Stimulated activated CD8-positive, alpha-beta memory T cell treated with anti-CD3 and anti-CD28 coated beads, Interleukin-7, amount 100 ng/mL, for 48 hours (primary cell): Measurements from ENCODE around the gene MRPL50.
"Not testable (repeated sequence)": the region's sequence is repeated elsewhere in the genome, so short reads cannot be mapped to it uniquely, and the experiment has no call there.

Experiments
- DNase-seq, 2 donors: peaks; one replicate each; pipeline ENCODE4 v3.0.0-alpha.2; 2020; ENCODE audit warnings: low read depth in 1 of 2; ENCODE audit errors: extremely low read depth in 1 of 2

The MRPL50 gene

DNA sequence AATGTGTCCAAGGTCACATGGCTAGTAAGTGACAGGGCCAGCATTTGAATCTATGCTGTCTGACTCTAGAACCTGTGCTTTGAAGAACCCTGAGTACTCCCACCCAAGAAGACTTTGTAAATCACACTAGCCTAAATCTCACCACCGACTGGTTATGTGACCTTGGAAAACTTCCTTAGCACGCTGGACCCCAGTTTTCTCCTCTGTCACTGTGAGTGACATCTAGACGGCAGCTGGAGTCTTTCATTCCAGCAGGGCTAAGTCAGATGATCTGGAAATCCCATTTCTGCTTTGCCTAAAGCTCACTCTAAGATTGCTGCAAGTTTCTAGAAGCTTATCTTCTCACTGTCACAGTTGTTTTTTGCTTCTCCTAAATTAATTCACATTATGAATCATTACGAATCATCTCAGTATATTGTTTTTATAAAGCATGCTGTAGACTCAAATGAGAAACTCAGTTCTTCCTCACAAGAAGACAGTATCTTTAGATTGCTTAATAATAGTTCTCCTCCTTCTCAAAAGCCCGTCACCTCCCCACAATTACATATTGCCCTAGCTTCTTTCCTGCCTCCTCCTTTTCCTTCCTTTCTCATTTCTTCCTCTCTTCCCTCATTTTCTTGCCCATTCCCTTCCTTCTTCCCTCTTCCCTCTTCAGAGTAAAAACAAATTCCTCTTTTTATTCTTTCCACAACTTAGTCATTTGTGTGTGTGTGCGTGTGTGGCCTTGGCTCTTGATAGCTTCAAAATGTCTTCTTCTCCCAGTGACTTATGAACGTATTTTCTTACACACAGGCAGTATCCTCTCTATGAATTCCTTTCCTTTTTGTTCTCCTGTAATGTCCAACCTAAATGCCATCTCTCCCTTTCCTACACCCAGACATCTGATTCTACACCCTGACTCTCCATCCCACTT is 20.4 kb upstream of the MRPL50 start:
- no peak for DNase-seq

DNA sequence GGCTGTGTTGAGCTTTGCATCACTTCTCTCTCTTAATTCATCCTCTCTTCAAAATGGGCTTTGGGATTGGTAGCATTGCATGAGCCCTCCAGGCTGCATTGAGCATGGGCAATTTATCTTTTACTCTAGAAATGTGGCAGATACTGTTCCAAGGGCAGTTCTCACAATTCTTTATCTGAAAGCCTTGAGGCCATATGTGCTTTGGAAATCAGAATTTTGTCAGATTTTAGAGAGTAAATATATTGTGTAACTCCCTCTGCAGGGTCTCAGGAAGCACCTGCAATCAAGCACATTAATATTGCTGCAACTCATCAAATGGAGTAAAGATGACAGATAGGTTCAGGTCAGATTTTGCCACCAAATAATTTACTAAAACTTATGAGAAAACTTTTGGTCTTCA is 19.6 kb upstream of the MRPL50 start:
- no peak for DNase-seq

DNA sequence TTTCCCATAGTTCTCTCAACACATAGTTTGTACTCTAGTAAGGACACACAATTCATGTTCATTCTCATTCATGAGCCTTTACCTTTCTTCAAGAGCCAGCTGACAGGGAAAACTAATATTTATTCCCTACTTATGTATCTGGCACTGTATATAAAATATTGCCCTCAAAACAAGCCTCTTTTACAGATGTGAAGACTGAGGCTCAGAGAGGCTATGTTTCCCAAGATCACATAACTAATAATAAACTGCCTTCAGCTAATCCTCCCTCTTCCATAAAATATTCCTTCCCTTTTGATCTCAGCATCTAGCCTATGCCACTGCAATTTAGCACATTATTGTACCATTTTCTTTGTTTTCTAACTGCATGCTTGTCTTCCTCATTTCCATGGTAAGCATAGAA is 19.0 kb upstream of the MRPL50 start:
- no peak for DNase-seq

DNA sequence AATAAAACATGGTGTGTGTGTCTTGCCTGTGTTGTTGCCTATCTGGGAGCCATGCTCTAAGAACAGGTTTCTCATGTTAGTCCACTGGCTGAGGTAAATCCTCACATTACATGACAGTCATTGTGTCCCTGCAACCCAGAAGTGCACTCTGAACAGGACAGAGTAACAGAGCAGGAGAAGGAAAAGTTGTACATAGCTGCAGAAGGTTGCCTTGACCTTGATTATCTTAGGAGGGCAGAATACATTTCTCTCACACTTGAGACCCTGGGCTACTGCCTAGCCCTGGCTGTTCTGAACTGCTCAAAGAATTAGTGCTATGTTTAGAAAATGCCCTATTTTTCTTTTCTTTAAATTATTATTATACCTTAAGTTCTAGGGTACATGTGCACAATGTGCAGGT is 17.2 kb upstream of the MRPL50 start:
- no peak for DNase-seq

DNA sequence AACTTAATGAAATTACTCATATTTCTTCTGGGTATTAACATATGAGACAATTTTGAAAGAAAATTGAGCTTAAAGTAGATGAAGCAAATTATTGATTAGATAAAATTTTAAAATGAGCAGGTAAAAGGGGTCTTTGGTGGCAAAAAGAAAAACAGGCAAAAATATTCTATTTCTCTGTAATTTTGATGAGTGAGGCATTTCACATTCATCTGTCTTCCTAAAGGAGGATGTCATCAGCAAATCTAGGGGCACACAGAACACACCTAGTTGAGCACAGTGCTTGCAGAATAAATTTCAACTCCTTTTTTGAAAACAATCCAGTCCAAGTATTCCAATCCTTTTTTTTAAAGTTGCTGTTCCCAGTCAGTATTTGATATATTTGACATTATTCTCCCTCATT is 16.4 kb upstream of the MRPL50 start:
- no peak for DNase-seq

DNA sequence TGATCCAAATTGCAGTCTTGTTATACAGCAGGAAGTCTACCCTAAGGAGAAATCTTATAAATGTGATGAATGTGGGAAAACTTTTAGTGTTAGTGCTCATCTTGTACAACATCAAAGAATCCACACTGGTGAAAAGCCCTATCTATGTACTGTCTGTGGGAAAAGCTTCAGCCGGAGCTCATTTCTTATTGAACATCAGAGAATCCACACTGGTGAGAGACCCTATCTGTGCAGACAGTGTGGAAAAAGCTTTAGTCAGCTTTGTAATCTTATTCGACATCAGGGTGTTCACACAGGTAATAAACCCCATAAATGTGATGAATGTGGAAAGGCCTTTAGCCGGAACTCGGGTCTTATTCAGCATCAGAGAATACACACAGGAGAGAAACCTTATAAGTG is 10.7 kb upstream of the MRPL50 start:
- DNase-seq = no peak

DNA sequence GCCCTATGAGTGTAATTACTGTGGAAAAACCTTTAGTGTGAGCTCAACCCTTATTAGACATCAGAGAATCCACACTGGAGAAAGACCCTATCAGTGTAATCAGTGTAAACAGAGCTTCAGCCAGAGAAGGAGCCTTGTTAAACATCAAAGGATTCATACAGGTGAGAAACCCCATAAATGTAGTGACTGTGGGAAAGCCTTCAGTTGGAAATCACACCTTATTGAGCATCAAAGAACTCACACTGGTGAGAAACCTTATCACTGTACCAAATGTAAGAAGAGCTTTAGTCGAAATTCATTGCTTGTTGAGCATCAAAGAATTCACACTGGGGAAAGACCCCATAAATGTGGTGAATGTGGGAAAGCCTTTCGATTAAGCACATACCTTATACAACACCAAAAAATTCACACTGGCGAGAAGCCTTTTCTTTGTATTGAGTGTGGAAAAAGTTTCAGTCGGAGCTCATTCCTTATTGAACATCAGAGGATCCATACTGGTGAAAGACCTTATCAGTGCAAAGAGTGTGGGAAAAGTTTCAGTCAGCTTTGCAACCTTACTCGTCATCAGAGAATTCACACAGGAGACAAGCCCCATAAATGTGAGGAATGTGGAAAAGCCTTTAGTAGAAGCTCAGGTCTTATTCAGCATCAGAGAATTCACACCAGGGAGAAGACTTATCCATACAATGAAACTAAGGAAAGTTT is 10.1 kb upstream of the MRPL50 start:
- no peak for DNase-seq

DNA sequence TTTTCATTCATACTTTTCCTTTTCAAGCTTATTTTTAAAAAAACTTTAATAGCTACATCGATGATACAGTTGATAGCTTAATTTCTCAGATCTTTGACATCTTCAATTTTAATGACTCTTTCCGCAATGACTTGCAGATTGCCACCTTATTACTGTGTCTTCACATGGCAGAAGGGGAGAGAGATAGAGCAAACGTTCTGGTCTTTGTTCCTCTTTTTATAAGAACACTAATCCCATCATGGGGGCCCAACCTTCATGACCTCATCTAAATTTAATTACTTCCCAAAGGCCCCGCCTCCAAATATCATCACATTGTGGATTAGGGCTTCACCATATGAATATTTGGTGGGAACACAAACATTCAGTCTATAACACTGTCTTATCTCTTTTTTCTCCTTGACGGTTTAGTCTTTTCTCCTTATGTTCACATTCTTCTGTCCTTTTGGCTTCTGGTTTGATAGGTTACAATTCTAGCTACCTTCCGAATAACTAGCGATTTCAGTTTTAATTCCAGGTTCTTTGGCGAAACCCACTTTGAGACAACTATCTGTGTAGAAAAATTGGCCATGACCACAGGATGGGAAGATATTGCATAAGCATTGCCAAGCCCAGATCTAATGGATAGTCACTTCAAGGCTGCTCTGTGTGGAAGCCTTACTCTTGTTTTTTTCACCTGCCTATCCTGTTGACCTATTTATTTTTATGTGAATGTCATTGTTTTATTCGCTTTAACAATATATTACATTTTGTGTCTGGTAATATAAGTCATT is 5.3 kb upstream of the MRPL50 start:
- no peak for DNase-seq

DNA sequence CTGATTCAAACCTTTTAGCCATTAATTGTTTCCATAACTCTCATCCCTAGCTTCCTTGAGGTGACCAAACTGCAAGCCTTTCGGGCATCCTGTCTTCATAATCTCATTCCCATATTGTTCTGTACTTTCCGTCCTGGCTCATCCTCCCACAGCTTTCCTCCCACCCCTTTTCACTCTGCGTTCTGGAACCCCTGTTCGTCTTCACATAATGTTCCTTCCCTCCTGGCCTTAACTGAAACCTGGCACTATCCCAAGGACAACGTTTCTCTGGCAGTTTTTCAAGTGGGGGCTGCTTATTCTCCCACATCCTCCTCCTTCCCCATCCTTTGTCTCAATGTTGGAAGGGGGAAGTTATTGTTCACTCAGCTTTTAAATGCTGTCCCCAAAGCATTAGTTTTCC is 1.7 kb upstream of the MRPL50 start:
- no peak for DNase-seq

DNA sequence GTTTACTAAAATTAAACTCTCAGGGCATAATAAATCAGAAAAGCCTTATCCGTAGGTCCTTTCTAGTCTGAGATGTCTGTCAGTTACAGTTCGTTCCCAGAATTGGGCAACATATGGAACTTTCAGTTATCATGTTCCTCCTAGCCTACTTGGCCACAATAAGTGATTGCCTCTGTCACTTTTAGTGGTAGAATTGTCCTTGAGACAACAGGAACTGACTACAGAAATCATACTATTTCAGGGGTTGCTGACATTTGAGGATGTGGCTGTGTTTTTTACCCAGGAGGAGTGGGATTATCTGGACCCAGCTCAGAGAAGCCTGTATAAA is 1.2 kb upstream of the MRPL50 start:
- no peak for DNase-seq

DNA sequence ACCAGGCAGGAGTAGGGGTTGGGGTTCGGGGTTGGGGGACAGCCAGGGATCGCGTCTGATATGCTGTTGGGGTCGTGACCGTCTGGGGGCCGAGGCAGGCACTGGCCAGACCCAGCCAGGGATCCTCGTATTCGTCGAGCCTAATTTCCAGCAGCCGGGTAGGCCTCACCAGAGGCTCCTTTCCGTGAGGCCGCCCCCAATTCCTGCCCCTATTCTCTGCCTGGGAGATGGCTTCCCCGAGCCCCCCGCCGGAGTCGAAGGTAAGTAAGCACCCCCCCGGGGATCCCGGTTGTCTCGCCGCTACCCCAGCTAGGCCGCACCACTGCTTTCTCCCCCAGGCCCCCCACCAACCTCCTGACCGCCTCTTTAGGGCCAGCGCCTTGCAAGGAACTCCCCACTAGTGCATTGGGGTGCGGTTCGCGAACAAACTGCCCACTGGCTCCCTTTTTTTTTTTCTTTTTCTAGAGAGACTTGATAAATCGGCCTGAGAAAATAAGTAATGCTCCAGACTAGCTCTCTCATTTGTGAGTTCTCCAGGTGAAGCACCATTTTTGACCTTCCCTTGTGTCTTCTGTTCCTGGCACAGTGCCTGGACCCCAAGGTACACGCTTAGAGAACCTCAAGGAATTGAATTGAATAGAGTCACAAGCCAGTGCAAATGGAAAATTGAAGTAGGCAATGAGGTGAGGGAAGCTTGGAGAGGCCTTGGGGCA is 668 bp upstream of the MRPL50 start:
- no peak for DNase-seq

DNA sequence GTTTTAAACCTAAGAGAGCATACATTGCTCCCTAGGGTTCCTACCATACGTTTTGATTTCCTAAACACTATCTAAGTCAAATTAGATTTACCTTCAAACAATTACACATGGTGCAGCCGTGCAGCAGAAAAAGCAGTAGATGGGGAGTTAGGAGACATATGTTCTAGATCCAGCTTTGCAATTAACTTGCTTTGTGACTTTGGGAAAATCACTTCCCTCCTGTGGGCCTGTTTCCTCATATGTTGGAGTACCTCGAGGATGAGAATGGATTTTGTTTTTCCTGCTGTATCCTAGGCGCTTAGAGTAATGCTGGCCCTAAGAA is 711 bp downstream of the MRPL50 start:
- no peak for DNase-seq

DNA sequence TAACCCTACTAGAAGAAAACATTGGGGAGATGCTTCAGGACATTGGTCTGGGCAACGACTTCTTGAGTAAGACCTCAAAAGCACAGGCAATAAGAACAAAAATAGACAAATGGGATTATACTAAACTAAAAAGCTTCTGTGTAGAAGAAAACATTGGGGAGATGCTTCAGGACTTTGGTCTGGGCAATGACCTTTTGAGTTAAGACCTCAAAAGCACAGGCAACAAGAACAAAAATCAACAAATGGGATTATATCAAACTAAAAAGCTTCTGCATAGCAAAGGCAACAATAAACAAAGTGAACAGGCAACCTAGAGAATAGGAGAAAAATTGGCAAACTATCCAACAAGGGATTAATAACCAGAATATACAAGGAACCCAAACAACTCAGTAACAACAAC is 3.7 kb downstream of the MRPL50 start:
- DNase-seq = no peak

DNA sequence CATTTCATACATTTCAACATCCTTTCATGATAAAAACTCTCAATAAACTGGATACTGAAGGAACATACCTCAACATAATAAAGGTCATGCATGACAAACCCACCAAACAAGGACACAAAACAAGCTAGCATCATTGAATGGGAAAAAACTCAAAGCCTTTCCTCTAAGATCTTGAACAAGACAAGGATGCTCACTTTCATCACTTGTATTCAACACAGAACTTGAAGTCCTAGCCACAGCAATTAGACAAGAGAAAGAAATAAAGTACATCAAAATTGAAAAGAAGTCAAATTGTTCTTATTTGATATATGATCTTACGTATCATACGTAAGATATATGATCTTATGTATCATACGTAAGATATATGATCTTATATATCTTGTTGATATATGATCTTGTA is 5.3 kb downstream of the MRPL50 start:
- DNase-seq = no peak

DNA sequence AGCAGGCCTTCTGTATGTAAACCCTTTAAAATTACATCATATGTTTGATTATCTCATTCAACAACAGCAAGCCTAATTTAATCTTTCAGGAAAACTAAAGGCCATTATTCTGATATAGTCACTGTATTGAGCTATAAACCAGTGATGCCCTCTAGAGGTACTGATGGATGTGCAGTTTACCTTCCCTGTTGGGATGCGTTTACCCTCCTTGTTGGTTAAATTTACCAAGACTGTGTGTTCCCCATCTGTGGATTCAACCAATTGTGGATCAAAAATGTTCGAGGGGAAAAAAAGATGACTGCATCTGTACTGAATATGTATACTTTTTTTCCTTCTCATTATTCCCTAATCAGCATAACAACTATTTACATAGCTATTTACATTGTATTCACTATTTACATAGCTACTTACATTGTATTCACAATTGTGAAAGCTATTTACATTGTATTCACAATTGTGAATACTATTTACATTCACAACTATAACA is 9.9 kb downstream of the MRPL50 start:
- DNase-seq = no peak

DNA sequence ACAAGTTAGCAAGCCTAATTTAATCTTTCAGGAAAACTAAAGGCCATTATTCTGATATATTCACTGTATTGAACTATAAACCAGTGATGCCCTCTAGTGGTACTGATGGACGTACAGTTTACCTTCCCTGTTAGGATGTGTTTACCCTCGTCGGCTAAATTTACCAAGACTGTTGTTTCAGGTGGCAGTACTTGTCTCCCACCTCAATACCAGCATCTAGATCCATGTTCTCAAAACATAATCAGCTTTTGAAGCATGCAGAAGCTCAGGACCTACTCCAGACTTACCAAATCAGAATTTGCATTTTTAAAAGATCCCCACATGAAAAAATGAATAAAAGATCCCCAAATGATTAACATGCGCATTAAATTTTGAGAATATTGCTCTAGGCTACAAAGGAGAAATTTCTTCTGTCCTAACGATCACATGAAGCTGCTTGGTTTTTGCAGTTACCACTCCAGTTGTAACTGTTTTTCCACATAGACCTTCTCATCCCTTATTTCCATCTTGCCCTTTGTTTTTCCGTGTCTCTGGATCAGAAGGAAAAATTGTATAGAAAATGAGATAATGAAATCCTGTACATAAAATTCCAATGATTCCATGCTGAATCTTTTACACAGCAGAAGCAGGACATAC is 10.4 kb downstream of the MRPL50 start:
- no peak for DNase-seq

DNA sequence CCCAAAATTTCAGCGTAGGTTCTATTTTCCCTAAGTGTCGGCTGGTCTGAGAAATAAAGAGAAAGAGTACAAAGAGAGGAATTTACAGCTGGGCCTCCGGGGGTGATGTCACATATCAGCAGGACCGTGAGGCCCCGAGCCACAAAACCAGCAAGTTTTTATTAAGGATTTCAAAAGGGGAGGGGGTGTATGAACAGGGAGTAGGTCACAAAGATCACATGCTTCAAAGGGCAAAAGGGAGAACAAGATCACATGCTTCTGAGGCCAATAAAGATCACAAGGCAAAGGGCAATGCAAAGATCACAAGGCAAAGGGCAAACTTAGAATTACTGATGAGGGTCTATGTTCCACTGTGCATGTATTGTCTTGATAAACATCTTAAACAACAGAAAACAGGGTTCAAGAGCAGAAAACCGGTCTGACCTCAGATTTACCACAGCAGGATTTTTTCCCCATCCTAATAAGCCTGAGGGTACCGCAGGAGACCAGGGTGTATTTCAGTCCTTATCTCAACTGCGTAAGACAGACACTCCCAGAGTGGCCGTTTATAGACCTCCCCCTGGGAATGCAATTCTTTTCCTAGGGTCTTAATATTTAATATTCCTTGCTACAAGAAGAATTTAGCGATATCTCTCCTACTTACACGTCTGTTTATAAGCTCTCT is 13.4 kb downstream of the MRPL50 start, which contains the start of gene BAAT:
TSS of gene BAAT (minus strand) at position 134 of the 664 bp plus-strand sequence. CDS start 13,602 bp downstream, outside the sequence.
- not testable (repeated sequence) for DNase-seq

DNA sequence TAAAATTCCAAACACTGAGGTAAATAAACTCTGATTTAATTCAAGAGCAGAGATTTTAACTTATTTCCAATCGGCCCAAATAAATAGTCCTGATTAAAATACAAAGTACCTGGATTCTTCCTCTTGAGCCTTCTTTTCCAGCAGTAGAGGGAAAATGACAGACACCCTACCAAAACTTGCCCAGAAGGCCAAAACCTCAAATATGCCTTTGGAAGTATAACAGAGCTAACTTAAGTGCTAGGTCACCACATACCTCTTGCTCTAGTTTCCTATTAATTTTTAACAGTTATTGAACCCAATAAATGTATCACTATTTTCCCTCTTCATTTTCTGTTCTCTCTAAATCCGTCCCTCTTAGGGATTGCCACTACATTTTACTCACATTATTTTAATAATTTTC is 15.1 kb downstream of the MRPL50 start:
- DNase-seq = no peak

DNA sequence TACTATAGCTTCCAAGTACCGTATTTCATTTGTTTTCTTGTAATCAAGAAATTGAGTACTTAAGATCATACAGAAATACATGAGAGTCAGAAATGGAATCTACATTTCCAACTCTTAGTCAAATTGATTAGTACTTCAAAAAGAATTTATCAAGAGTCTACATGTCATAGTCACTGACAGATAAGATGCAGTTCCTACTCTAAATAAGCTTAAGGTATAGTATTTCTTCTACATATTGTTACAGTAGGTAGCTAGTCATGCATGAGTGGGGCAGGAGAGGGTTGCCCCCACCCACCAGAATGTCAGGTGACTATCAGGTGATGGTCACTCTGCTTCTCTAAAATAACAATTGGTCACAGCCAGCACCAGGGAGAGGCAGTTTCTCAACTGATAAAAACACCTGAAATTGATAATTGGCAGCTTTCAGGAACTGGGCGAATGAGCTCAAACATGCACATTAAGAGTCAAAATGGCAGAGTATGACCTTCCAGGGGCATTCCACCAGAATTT is 16.5 kb downstream of the MRPL50 start:
- no peak for DNase-seq

DNA sequence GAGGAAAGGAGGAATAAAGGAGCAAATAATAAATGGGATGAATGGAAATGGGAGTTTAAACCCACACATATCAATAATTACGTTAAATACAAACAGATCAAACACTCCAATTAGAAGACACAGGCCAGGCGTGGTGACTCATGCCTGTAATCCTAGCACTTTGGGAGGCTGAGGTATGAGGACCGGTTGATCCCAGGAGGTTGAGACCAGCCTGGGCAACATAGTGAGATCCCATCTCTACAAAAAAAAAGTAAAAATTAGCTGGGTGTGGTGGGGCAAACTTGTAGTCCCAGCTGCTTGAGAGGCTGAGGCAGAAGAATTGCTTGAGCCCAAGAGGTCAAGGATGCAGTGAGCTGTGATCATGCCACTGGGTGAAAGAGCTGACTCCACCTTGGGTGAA is 17.3 kb downstream of the MRPL50 start:
- DNase-seq = no peak
